Measurements from ENCODE around the gene NRN1L.

DNA sequence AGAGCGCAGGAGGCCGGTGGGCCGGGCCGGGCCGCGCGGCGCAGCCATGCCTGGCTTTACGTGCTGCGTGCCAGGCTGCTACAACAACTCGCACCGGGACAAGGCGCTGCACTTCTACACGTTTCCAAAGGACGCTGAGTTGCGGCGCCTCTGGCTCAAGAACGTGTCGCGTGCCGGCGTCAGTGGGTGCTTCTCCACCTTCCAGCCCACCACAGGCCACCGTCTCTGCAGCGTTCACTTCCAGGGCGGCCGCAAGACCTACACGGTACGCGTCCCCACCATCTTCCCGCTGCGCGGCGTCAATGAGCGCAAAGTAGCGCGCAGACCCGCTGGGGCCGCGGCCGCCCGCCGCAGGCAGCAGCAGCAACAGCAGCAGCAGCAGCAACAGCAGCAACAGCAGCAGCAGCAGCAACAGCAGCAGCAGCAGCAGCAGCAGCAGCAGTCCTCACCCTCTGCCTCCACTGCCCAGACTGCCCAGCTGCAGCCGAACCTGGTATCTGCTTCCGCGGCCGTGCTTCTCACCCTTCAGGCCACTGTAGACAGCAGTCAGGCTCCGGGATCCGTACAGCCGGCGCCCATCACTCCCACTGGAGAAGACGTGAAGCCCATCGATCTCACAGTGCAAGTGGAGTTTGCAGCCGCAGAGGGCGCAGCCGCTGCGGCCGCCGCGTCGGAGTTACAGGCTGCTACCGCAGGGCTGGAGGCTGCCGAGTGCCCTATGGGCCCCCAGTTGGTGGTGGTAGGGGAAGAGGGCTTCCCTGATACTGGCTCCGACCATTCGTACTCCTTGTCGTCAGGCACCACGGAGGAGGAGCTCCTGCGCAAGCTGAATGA lies 42.0 kb upstream of the NRN1L start:
- TF ChIP-seq YY1 (IDR thresholded peaks at IDR 0.05; ENCODE audit: insufficient read depth, insufficient read length) (no peak), ZNF274 (IDR thresholded peaks at IDR 0.05; ENCODE audit: low read depth, low read length) (no peak)

Data from NT2/D1 (cell line).